ENCODE results near the gene ZC3H10. TPM values are rescaled to one million over a fixed set of nuclear protein-coding genes. Genes with fewer than 3 reads are reported as not detected.
A peak's percentile ranks its signal among the peaks of the same experiment; 100 is the strongest.
"Not testable (repeated sequence)": the region's sequence is repeated elsewhere in the genome, so short reads cannot be mapped to it uniquely, and the experiment has no call there.

ZC3H10 gene, protein sequence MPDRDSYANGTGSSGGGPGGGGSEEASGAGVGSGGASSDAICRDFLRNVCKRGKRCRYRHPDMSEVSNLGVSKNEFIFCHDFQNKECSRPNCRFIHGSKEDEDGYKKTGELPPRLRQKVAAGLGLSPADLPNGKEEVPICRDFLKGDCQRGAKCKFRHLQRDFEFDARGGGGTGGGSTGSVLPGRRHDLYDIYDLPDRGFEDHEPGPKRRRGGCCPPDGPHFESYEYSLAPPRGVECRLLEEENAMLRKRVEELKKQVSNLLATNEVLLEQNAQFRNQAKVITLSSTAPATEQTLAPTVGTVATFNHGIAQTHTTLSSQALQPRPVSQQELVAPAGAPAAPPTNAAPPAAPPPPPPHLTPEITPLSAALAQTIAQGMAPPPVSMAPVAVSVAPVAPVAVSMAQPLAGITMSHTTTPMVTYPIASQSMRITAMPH
- total RNA-seq: 1 to 10 TPM; 6.9 to 7.2 TPM

DNA sequence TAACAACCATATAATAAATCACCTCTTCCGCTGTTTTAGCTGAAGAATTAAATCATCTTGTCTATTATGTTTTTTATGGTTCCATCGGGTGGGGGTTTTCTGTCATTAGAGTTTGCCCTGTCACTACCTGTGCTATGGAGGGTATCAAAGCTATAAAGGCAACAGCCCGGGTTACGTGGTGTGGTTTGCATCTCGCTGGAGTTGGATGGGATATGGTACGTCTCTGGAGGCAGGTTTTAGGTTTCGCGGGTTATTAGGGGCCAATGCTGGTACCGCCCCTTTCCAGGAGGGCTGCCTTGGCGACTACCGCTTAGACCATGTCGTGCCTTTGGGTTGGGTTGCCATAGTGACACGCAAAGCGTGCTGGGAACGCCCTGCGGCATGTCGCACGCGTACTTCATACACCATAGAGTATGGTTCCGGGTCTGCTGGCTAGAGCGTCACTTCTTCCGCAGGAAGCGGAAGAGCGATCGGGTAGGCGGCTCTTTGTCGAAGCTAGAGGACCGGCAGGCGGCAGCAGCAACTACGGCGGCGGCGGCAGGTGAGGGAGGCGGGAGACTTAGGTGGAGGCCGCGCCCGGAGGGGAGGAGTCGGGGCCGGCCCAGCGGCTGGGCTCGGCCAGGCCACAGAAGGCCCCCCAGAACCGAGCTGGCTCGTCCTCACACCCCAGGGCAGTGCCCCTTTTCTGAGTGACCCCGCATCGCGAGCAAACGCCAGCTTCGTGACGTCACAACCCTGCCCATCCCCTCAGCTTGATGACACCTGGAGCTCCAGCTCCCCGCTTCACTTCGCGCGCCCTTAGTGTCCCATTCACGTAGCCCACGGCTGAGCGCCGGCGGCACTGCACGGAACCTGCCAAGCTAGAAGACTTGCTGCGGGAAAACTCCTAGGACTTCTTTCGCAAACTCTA is at the start of gene ZC3H10:
ZC3H10 (plus strand) TSS at position 489 of the 910 bp plus-strand sequence. CDS start 2,297 bp downstream, outside the sequence.
- DNase-seq: peak; percentile 98
- peak within 1 kb of the TSS; percentile 92 for H3K4me3 Mint-ChIP-seq
- H3K27me3 Mint-ChIP-seq: peaks cover 14% of the 10 kb centered on the region
- peaks cover 57% of the 10 kb centered on the region for H3K36me3 Mint-ChIP-seq
- no peaks in the 10 kb centered on the region for H3K9me3 Mint-ChIP-seq
- peaks cover 40% of the 10 kb centered on the region for H3K4me1 Mint-ChIP-seq
- peak within 1 kb of the TSS; percentile 100 for H3K27ac Mint-ChIP-seq

GRCh38 chr12:56071648-56072047 is 46.4 kb upstream of the ZC3H10 start:
- no peak overlapping the region for H3K27ac Mint-ChIP-seq
- no peaks in the 10 kb centered on the region for H3K36me3 Mint-ChIP-seq
- DNase-seq: no peak
- no peaks in the 10 kb centered on the region for H3K9me3 Mint-ChIP-seq
- no peak overlapping the region for H3K4me3 Mint-ChIP-seq
- H3K4me1 Mint-ChIP-seq: peaks cover 2% of the 10 kb centered on the region
- no peaks in the 10 kb centered on the region for H3K27me3 Mint-ChIP-seq

DNA sequence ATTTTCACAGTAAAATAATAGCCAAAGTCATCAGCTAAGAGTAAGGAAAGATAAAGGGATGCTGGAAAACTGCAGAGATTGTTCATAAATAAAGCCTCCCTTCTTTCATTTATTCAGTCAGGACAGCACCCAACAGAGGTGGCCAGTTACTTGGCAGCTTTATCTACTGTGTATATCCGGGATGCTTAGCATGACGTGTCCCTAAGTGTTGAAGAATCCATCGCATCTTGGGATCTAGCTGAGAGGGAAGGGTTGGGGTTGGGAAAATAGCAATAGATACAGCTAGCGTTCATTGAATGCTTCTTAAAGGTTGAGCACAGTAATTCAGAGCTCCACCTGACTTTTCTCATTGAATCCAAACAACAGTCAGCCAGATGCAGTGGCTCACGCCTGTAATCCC is 43.7 kb upstream of the ZC3H10 start:
- H3K4me3 Mint-ChIP-seq: no peak overlapping the region
- H3K27me3 Mint-ChIP-seq: no peaks in the 10 kb centered on the region
- no peak for DNase-seq
- no peaks in the 10 kb centered on the region for H3K9me3 Mint-ChIP-seq
- no peaks in the 10 kb centered on the region for H3K4me1 Mint-ChIP-seq
- H3K36me3 Mint-ChIP-seq: no peaks in the 10 kb centered on the region
- no peak overlapping the region for H3K27ac Mint-ChIP-seq

DNA sequence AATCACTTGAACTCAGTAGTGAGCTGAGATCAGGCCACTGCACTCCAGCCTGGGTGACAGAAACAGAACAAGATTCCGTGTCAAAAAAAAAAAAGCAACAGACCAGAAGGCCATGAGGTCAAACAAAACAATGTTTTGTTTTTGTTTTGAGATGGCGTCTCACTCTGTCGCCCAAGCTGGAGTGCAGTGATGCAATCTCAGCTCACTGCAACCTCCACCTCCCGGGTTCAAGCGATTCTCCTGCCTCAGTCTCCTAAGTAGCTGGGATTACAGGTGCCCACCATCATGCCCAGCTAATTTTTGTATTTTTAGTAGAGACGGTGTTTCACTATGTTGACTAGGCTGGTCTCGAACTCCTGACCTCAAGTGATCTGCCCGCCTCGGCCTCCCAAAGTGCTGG is 40.1 kb upstream of the ZC3H10 start:
- peaks cover 10% of the 10 kb centered on the region for H3K4me1 Mint-ChIP-seq

GRCh38 chr12:56078427-56078826 is 39.6 kb upstream of the ZC3H10 start:
- H3K27ac Mint-ChIP-seq: no peak overlapping the region
- peaks cover 10% of the 10 kb centered on the region for H3K4me1 Mint-ChIP-seq
- no peaks in the 10 kb centered on the region for H3K9me3 Mint-ChIP-seq
- H3K27me3 Mint-ChIP-seq: peaks cover 14% of the 10 kb centered on the region
- H3K4me3 Mint-ChIP-seq: peak overlapping the region; percentile 78
- H3K36me3 Mint-ChIP-seq: no peaks in the 10 kb centered on the region
- DNase-seq: no peak

More for the DNA sequence above, 40.1 kb upstream of the ZC3H10 start:
- H3K9me3 Mint-ChIP-seq, DNase-seq, H3K36me3 Mint-ChIP-seq, H3K27ac Mint-ChIP-seq, H3K4me3 Mint-ChIP-seq: not testable (repeated sequence)
- H3K27me3 Mint-ChIP-seq: peaks cover 14% of the 10 kb centered on the region

- Mint-ChIP-seq H3K27ac (peak overlapping the region; percentile 34), H3K36me3 (no peaks in the 10 kb centered on the region), H3K4me1 (peaks cover 10% of the 10 kb centered on the region), H3K9me3 (no peaks in the 10 kb centered on the region), H3K27me3 (peaks cover 14% of the 10 kb centered on the region), H3K4me3 (peak overlapping the region; percentile 78)
- peak; percentile 65 for DNase-seq
These were observed 38.9 kb upstream of the ZC3H10 start for GRCh38 chr12:56078931-56079722.

GRCh38 chr12:56079723-56080555 is 38.1 kb upstream of the ZC3H10 start, which contains the start of gene ERBB3:
Gene ERBB3, plus strand, starts transcription at chr12:56080165. Its CDS starts 136 bp downstream, at chr12:56080301.
- H3K27me3 Mint-ChIP-seq: peaks cover 14% of the 10 kb centered on the region
- DNase-seq: peak; percentile 73
- H3K4me3 Mint-ChIP-seq: peak within 1 kb of the TSS; percentile 78
- H3K9me3 Mint-ChIP-seq: no peaks in the 10 kb centered on the region
- peak within 1 kb of the TSS; percentile 34 for H3K27ac Mint-ChIP-seq
- peaks cover 10% of the 10 kb centered on the region for H3K4me1 Mint-ChIP-seq
- H3K36me3 Mint-ChIP-seq: no peaks in the 10 kb centered on the region

DNA sequence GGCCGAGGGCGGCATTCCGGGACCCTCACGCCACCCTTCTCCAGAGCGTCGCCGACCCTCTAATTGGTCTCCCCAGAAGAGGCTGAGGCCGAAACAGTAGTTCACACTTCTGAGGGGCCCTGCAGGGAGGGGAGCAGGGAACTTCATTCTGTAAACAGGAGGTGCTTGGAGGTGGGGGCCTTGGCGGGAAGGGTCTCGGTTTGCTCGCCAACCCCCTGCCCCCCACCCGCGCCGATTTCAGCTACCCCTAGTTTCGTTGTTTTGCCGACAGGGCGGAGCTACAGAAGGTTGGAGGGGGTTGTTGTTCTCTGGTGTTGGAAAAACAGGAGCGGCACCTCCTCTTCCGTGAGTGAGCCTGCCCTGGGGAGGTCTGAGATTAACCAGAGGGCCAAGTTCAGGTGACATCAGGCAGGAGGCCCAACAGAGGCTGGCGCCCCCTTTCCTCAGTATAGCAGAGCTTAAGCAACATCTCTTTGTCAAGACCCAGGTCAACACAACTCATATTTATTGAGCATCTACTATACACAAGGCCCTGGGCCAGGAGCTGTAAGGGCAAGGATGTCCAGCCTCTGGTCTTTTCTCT is 37.4 kb upstream of the ZC3H10 start:
- Mint-ChIP-seq H3K9me3 (no peaks in the 10 kb centered on the region), H3K4me1 (peaks cover 10% of the 10 kb centered on the region), H3K27me3 (peaks cover 14% of the 10 kb centered on the region), H3K36me3 (no peaks in the 10 kb centered on the region), H3K4me3 (peak overlapping the region; percentile 78), H3K27ac (no peak overlapping the region)
- DNase-seq: no peak

- no peaks in the 10 kb centered on the region for H3K36me3 Mint-ChIP-seq
- no peak for DNase-seq
- H3K4me1 Mint-ChIP-seq: peaks cover 10% of the 10 kb centered on the region
- peaks cover 14% of the 10 kb centered on the region for H3K27me3 Mint-ChIP-seq
- H3K27ac Mint-ChIP-seq: no peak overlapping the region
- H3K4me3 Mint-ChIP-seq: no peak overlapping the region
- no peaks in the 10 kb centered on the region for H3K9me3 Mint-ChIP-seq
These were observed 36.4 kb upstream of the ZC3H10 start for GRCh38 chr12:56081393-56082347.

- H3K4me1 Mint-ChIP-seq: peaks cover 10% of the 10 kb centered on the region
- peaks cover 14% of the 10 kb centered on the region for H3K27me3 Mint-ChIP-seq
- H3K27ac Mint-ChIP-seq: no peak overlapping the region
- H3K9me3 Mint-ChIP-seq: no peaks in the 10 kb centered on the region
- no peak for DNase-seq
- H3K4me3 Mint-ChIP-seq: no peak overlapping the region
- no peaks in the 10 kb centered on the region for H3K36me3 Mint-ChIP-seq
These were observed 35.7 kb upstream of the ZC3H10 start for GRCh38 chr12:56082382-56082781.

DNA sequence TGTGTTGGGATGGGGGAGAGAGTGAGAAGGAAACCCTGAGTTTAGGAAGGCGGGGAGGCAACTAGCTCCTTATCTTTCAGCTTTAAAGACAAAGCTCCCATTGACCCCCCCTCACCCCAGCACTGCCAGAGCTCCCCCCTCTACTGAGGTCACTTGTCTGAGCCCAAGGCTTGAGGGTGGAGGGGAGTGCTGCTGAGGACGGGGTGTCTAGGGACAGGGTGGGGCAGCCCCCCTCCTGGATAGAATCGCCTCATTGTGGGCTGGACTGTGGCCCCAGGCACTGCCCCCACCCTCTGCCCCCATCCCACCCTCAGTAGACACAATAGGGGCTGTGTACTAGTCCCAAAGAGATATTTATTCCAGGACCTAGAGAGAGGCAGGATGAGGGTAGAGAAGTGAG is 35.1 kb upstream of the ZC3H10 start:
- no peak overlapping the region for H3K4me3 Mint-ChIP-seq
- DNase-seq: no peak
- H3K27ac Mint-ChIP-seq: no peak overlapping the region
- H3K9me3 Mint-ChIP-seq: no peaks in the 10 kb centered on the region
- peaks cover 10% of the 10 kb centered on the region for H3K4me1 Mint-ChIP-seq
- peaks cover 14% of the 10 kb centered on the region for H3K27me3 Mint-ChIP-seq
- H3K36me3 Mint-ChIP-seq: no peaks in the 10 kb centered on the region

DNA sequence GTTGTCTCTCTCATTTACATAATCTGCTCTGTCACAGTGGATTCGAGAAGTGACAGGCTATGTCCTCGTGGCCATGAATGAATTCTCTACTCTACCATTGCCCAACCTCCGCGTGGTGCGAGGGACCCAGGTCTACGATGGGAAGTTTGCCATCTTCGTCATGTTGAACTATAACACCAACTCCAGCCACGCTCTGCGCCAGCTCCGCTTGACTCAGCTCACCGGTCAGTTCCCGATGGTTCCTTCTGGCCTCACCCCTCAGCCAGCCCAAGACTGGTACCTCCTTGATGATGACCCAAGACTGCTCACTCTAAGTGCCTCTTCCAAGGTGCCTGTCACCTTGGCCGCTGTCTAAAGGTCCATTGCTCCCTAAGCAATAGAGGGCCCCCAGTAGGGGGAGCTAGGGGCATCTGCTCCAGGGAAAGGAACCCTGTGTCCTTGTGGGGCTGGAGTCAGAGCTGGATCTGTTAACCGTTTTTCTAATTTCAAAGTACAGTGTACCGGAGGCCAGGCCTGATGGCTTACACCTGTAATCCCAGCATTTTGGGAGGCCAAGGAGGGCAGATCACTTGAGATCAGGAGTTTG is 33.0 kb upstream of the ZC3H10 start:
- Mint-ChIP-seq H3K27ac (no peak overlapping the region), H3K4me1 (peaks cover 4% of the 10 kb centered on the region), H3K9me3 (no peaks in the 10 kb centered on the region), H3K4me3 (no peak overlapping the region), H3K27me3 (peaks cover 14% of the 10 kb centered on the region), H3K36me3 (no peaks in the 10 kb centered on the region)
- peak; percentile 26 for DNase-seq
